Right lobe of liver (tissue), 6 donors: ENCODE results near the gene FMNL2. TPM values are rescaled to one million over a fixed set of nuclear protein-coding genes. Genes with fewer than 3 reads are reported as not detected.
A peak's percentile ranks its signal among the peaks of the same experiment; 100 is the strongest.

Source experiments
- ATAC-seq, 4 donors: fragments of 200-7000 bp; cut with Tn5 transposase; one replicate each; pipeline ENCODE4 v1.9.1; 2020; ENCODE audit warnings: mild to moderate bottlenecking in 4 of 4, moderate library complexity in 4 of 4
- DNase-seq, 3 donors: peaks; one replicate each; pipeline ENCODE4 v3.0.0-alpha.2; 2020
- H3K27ac ChIP-seq, 3 donors: fragments of 200-600 bp; one replicate each; pipeline ENCODE4 v1.8.0; 2022
- H3K27me3 ChIP-seq, 2 donors: fragments of 200-600 bp; one replicate each; pipeline ENCODE4 v1.8.0; 2022
- H3K36me3 ChIP-seq, 4 donors: fragments of 200-600 bp; sonication (generic) in 1 of 4; one replicate each; pipeline versions ENCODE4 v1.5.1 to v1.8.0; 2017 to 2022; ENCODE audit warnings: control low read depth in 1 of 4
- H3K4me1 ChIP-seq, 4 donors: fragments of 200-600 bp; sonication (generic) in 1 of 4; one replicate each; pipeline versions ENCODE4 v1.5.1 to v1.8.0; 2017 to 2022; ENCODE audit warnings: control low read depth in 1 of 4
- H3K4me3 ChIP-seq, 3 donors: fragments of 200-600 bp; one replicate each; pipeline ENCODE4 v1.8.0; 2022
- H3K9me3 ChIP-seq, 4 donors: fragments of 200-600 bp; sonication (generic) in 1 of 4; one replicate each; pipeline versions ENCODE4 v1.5.1 to v1.8.0; 2017 to 2022; ENCODE audit warnings: control low read depth in 1 of 4
- CTCF ChIP-seq, 4 donors: fragments of 200-600 bp in 3 of 4; fragments of 450-650 bp in 1 of 4; IDR thresholded peaks; one replicate each; pipeline versions ENCODE4 v1.5.1 to v1.8.0; 2016 to 2022; ENCODE audit warnings: antibody characterized with exemption in 4 of 4, mild to moderate bottlenecking in 2 of 4
- POLR2A ChIP-seq: fragments of 450-650 bp; IDR thresholded peaks from one replicate; pipeline ENCODE4 v1.6.1; 2017; ENCODE audit warnings: antibody characterized with exemption, mild to moderate bottlenecking
- WGBS: methylation state at CpG from one replicate; pipeline ENCODE4 v1.1.6; 2018; ENCODE audit warnings: low coverage, low lambda C conversion rate; ENCODE audit not compliant: insufficient coverage; ENCODE audit errors: missing lambda C conversion rate; 5-methylcytosine and 5-hydroxymethylcytosine counted together
- intact Hi-C, 2 donors: fragments of 100-400 bp; cut with DNase I; formaldehyde crosslinking; loops; one replicate each; pipeline versions ENCODE4 v1.11.2 to v1.14.1; 2022
- total RNA-seq, 6 experiments: library from RNA; depleted of rRNA in 2 of 6; stranded (reverse); fragments of >200 nt in 2 of 6; fragmentation: NEBNext Ultra II Directional in 3 of 6; extraction: Animal tissue kit (Norgen Biotek cat#: 25700) in 3 of 6; gene quantifications; one replicate each; pipeline versions ENCODE4 v1.1.0 to v1.2.4, GENCODE V29; 2016 to 2023
- donor health status: DM: no; HTN: yes; CAD: no.
- donor health status: DM: no; HTN: no; CAD: no.
- donor health status: DM: no; HTN: no; CAD: no.
- donor health status: DM: no; HTN: yes; CAD: no.
- donor health status: DM: no; HTN: yes; CAD: no.

Gene FMNL2
- total RNA-seq, 6 experiments from 2014 or later, result 3.5 to 12.1 (median 7.1) TPM

GRCh38 chr2:152497481-152498052, 162.6 kb downstream of the FMNL2 start:
- intact Hi-C loops, result no loop called here
- Histone ChIP-seq H3K36me3 (no peaks in the 10 kb centered on the region), H3K27me3 (no peaks in the 10 kb centered on the region), H3K4me1 (peaks cover 0 to 4% (median 0%) of the 10 kb centered on the region in 4 donors), H3K9me3 (no peaks in the 10 kb centered on the region), H3K27ac (peak overlapping the region in 1 of 3 donors; percentile 12), H3K4me3 (no peak overlapping the region)
- DNase-seq (no peak), ATAC-seq (peak in 1 of 4 donors; percentile 13)
- 14% methylated on average over 3 of the region's 3 CpGs for WGBS
- TF ChIP-seq POLR2A (no peak), CTCF (IDR thresholded peaks at IDR 0.05) (no peak)

GRCh38 chr2:152499331-152499816, 164.4 kb downstream of the FMNL2 start:
- H3K27ac ChIP-seq, result peak overlapping the region in 2 of 3 donors; percentile 22 to 58
- H3K4me1 ChIP-seq, result peaks cover 0 to 4% (median 0%) of the 10 kb centered on the region in 4 donors
- H3K4me3 ChIP-seq, result no peak overlapping the region
- H3K27me3 ChIP-seq, result no peaks in the 10 kb centered on the region
- no peaks in the 10 kb centered on the region for H3K36me3 ChIP-seq
- intact Hi-C loops, result no loop called here
- H3K9me3 ChIP-seq, result no peaks in the 10 kb centered on the region
- no CpG with 5 or more reads among the region's 3 CpGs for WGBS
- TF ChIP-seq CTCF (IDR thresholded peaks at IDR 0.05) (no peak), POLR2A (no peak)
- peak in 1 of 4 donors; percentile 26 for ATAC-seq
- no peak for DNase-seq

GRCh38 chr2:152499896-152500735, 165.1 kb downstream of the FMNL2 start:
- Histone ChIP-seq H3K4me3 (no peak overlapping the region), H3K27ac (peak overlapping the region in 2 of 3 donors; percentile 28 to 58), H3K36me3 (no peaks in the 10 kb centered on the region), H3K27me3 (no peaks in the 10 kb centered on the region), H3K9me3 (no peaks in the 10 kb centered on the region), H3K4me1 (peaks cover 0 to 4% (median 0%) of the 10 kb centered on the region in 4 donors)
- DNase-seq (no peak), ATAC-seq (peak; percentile 70 to 80 (median 76))
- intact Hi-C loops, result no loop called here
- TF ChIP-seq CTCF (IDR thresholded peaks at IDR 0.05) (no peak), POLR2A (no peak)
- 62% methylated on average over 14 of the region's 14 CpGs for WGBS

GRCh38 chr2:152500772-152501171, 165.8 kb downstream of the FMNL2 start:
- intact Hi-C loops, result no loop called here
- Histone ChIP-seq H3K9me3 (no peaks in the 10 kb centered on the region), H3K27ac (peak overlapping the region in 2 of 3 donors; percentile 28 to 58), H3K27me3 (no peaks in the 10 kb centered on the region), H3K4me3 (no peak overlapping the region), H3K4me1 (peaks cover 0 to 4% (median 0%) of the 10 kb centered on the region in 4 donors), H3K36me3 (no peaks in the 10 kb centered on the region)
- no peak for DNase-seq
- TF ChIP-seq POLR2A (no peak), CTCF (IDR thresholded peaks at IDR 0.05) (no peak)
- WGBS, result 76% methylated on average over 8 of the region's 8 CpGs
- ATAC-seq, result no peak
